Posterior vena cava (tissue), 2 donors: ENCODE data around the gene IL17RC. TPM values are rescaled to one million over a fixed set of nuclear protein-coding genes. Genes with fewer than 3 reads are reported as not detected.
"Not testable (repeated sequence)": the region's sequence is repeated elsewhere in the genome, so short reads cannot be mapped to it uniquely, and the experiment has no call there.

Experiments used
- DNase-seq: peaks from one replicate; pipeline ENCODE4 v3.0.0-alpha.2; 2020; ENCODE audit warnings: low spot score
- intact Hi-C, 2 donors: fragments of 100-400 bp; cut with DNase I; formaldehyde crosslinking; loops; one replicate each; pipeline versions ENCODE4 v1.14.1 to v1.14.2; 2022 to 2023
- total RNA-seq, 2 donors: library from RNA; stranded (reverse); fragmentation: NEBNext Ultra II Directional; extraction: Animal tissue kit (Norgen Biotek cat#: 25700); gene quantifications; one replicate each; pipeline ENCODE4 v1.2.1, GENCODE V29; 2021
- donor health status: DM: yes; HTN: yes; CAD: no.
- donor health status: DM: yes; HTN: yes; CAD: no.

The IL17RC gene
- total RNA-seq, 2 donors from 2014 or later = 31.9 to 41.1 TPM

DNA sequence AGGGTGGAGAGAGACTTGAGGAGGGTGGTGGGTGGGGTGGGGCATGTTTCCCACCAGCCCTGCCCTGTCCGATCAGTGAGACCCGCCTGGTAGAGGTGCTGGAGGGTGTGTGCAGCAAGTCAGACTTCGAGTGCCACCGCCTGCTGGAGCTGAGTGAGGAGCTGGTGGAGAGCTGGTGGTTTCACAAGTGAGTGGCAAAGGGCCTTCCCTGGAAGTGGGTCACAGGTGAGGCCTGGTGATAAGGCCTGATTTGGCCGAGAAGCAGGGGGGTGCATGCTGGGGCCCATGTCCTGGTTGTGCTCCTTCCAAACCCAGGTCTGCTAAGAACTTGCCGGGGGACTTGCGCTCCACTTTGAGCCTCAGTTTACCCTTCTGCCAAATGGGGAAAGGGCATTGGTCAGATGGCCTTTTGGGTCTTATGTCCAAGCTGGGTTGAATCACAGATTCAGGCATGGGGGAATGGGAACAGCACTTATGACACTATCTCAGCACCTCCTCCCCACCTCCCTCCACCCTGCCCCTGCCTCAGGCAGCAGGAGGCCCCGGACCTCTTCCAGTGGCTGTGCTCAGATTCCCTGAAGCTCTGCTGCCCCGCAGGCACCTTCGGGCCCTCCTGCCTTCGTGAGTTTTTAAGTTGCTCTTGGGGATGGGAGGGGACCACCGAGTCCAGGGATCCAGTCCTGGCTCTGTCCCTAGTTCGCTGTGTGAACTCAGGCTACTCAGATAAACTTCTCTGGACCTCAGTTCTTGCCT is 20.8 kb downstream of the IL17RC start:
- no peak for DNase-seq
- intact Hi-C loops = no loop called here

DNA sequence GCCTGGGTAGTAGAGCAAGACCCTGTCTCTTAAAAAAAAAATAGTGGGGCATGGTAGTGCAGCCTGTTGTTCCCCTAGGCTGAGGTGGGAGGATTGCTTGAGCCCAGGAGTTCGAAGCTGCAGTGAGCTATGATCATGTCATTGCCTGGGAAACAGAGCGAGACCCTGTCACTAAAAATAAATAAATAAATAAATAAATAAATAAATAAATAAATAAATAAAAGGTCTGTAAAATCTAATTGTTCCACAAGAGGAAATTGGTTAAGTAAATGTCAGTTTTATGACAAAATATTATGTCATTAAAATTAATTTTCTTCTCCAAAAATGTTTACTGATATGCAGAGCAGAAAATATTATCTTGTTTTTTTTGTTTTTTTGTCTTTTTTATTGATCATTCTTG is 22.1 kb downstream of the IL17RC start:
- intact Hi-C loops = no loop called here
- no peak for DNase-seq

DNA sequence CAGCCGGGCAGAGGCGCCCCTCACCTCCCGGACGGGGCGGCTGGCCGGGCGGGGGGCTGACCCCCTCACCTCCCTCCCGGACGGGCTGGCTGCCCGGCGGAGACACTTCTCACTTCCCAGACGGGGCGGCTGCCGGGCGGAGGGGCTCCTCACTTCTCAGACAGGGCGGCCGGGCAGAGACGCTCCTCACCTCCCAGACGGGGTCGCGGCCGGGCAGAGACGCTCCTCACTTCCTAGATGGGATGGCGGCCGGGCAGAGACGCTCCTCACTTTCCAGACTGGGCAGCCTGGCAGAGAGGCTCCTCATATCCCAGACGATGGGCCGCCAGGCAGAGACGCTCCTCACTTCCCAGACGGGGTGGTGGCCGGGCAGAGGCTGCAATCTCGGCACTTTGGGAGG is 23.0 kb downstream of the IL17RC start:
- DNase-seq, intact Hi-C loops: not testable (repeated sequence)

DNA sequence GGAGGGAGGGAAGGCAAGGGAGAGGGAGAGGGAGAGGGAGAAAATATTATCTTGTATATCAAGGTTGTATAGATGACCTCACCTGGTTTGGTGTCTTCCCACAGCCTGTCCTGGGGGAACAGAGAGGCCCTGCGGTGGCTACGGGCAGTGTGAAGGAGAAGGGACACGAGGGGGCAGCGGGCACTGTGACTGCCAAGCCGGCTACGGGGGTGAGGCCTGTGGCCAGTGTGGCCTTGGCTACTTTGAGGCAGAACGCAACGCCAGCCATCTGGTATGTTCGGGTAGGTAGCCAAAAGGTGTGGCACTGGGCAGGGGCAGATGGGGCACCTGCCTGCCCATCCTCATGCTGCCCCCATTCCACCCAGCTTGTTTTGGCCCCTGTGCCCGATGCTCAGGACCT is 23.8 kb downstream of the IL17RC start:
- intact Hi-C loops = no loop called here
- DNase-seq = no peak

DNA sequence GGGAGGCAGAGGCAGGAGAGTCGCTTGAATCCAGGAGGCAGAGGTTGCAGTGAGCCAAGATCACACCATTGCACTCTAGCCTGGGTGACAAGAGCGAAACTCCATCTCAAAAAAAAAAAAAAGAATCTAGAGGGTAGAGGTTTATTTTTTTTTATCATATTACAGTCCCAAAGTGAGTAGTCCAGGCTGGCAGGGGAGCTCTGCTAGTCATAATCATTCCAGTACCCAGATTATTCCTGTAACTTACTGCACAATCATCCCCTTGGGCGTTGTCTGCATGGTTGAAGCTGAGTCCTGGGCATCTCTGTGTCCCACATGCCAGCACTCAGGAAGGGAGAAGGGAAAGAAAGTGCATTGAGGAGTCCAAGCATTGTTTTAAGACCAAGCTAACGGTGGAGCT is 25.3 kb downstream of the IL17RC start:
- no peak for DNase-seq
- intact Hi-C loops = no loop called here

DNA sequence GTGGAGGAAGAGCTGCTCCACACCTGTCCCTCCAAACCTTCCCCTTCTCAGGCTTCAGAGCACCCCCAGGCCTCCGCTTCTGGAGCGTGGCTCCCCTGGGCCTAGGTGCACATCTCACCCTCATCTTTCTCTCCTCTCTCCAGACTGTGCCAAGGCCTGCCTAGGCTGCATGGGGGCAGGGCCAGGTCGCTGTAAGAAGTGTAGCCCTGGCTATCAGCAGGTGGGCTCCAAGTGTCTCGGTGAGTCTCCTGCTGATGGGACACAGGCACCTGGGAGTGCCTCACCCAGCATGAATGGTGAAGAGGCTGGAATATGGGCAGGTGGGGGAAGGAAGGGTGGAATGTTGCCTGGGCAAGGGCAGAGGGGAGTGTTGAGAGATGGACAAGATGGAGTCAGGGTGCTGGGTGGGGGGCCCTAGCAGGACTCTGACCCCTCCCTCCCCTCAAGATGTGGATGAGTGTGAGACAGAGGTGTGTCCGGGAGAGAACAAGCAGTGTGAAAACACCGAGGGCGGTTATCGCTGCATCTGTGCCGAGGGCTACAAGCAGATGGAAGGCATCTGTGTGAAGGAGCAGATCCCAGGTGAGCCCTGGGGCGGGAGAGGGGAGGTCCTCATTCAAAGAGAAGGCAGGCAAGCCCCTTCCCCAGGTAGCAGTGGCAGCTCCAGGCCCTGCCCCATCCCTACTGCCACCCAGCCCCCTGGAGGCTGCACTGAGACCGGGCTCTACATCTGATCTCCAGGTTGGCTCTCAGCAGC is 26.2 kb downstream of the IL17RC start:
- intact Hi-C loops = no loop called here
- DNase-seq = no peak

DNA sequence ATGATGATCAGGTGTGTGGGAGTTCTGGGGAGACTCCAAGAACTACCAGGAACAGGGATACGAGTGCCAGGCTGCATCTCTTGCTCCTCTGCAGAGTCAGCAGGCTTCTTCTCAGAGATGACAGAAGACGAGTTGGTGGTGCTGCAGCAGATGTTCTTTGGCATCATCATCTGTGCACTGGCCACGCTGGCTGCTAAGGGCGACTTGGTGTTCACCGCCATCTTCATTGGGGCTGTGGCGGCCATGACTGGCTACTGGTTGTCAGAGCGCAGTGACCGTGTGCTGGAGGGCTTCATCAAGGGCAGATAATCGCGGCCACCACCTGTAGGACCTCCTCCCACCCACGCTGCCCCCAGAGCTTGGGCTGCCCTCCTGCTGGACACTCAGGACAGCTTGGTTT is 27.4 kb downstream of the IL17RC start:
- intact Hi-C loops = no loop called here
- no peak for DNase-seq

DNA sequence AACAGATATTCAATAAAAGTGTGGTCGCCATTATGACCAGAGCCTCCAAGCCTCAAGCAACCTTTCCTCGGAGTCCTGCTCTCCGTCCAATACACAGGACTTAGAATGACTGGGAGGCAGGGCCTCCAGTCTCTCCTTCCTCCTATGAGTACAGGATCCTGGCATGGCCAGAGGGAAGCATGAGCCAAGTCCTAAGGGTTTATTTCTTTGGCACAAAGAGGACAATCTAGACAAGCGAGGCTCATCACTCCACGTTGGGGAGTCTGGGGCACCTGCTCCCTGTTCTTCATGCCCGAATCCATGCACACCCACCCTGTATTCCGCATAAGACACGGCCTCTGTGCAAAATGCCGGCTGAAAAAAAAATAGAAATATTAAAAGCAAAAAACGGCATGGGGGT is 28.5 kb downstream of the IL17RC start:
- intact Hi-C loops = no loop called here
- DNase-seq = peak; percentile 65

DNA sequence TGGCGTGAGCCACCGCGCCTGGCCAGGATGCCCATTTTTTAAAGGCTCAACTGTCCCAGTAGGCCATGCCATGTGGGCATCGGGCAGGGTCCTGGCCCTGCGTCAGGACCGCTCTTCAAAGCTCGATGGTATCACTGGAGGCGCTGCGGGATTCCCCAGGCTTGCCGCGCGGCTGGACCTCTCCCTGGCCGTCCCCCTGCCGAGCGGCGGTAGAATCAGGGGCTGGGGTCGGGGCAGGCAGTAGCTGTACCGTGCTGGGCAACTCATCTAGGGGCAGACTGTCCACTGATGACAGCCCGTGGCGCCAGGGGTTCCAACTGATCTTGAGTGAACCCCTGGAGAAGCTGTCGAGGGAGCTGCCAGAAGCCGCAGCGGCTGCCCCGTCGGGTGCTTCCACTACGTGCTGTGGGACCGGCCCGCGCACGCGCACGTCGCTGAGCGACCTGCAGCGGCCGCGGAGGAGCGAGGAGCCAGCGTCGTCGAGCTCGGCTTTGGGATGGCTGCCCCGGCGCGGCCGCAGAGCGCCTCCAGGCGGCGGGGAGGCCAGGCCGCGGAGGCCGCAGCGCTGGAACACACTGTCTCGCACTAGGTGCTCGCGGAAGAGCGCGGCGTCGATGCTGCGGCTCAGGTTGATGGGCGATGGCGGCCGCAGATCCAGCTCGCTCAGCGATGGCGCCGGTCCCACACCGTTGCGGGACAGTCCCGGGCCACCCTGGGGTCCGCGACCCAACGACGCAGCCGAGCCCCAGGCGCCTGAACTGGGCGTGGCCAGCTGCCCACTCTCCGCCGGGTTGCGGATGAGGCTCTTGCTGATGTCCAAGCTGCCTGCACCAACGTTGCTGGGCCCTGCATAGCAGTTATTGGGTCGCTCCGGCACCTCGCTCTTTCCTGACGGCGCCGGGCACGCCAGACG is 29.5 kb downstream of the IL17RC start:
- DNase-seq = peak; percentile 96
- intact Hi-C loops = no loop called here

DNA sequence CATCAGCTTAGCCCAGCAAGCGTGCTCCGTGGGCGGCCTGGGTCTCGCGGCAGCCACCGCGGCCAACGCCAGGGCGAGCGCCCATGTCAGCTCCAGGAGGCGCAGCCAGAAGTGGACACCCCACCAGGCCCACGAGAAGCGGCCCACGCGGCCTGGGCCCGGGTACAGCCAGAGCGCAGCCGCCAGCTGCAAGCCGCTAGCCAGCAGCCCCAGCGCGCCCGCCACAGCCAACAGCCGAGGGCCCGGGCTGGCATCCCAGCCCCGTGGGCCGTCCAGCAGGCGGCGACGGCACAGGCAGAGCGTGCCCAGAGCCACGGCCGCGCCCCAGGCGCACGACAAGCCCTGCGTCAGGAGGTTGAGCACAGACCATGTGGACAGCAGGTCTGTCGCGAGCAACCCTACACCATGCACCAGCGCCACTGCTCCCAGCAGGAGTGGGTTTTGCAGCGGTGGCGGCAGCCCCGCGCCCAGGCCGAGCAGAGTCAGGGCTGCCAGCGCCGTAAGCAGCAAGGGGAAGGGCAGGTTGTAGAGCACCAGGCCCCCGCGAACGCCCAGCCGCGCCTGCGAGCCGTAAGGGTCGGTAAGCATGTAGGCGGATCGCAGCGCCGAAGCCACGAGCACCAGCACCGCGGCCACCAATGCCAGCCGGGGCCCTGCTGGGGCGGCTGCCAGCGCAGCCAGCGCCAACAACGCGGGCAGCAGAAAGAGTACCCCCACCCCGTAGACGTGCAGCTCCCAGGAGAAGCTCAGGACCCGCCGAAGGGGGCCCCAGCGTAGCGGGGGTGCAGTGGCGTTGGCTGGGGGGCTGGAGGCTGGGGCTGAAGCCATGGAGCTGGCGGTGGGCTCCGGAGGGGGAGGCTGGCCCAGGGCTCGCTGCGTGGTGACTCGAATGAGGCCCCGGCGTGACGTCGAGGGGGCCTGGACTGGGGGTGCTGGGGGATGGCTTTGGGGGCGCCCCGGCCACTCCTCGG is 30.4 kb downstream of the IL17RC start:
- DNase-seq = peak; percentile 88
- intact Hi-C loops = no loop called here

DNA sequence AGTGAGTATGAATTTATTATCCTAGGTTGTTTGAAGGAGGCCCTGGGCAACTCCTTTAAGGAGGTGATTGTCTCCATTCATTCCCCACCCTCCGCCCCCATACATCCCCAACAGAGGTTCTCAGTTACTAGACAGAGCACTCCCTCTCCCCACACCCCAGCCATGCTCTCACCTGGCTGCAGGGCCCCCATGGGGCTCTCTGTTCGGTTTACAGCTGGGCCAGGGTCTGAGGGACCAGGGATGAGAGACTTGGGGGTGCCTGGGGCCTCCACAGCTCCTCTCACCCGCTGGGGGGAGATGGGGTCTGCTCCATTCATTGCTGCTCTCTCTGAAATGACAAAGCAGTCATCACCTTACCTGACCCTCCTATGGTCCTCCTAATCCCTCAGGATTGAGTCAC is 31.7 kb downstream of the IL17RC start:
- DNase-seq = no peak
- intact Hi-C loops = no loop called here

DNA sequence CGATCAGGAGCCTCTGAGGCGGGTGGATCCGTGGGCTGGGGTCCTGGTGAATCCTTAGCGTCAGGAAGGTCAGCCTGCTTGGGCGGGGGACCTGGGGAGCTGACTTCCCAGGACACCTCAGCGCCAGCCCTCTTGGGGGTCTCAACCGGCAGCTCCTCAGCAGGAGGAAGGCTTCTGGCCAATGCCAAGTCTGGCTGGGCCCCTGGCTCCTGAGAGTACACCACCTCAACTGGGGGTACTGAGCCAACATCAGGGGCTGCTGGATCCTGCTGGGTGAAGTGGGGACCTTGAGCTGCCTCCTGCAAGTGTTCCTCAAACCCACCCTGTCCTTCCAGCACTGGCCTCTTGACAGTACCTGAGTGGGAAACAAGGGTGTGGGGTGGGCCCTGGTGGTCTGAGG is 32.2 kb downstream of the IL17RC start:
- no peak for DNase-seq
- intact Hi-C loops = no loop called here

DNA sequence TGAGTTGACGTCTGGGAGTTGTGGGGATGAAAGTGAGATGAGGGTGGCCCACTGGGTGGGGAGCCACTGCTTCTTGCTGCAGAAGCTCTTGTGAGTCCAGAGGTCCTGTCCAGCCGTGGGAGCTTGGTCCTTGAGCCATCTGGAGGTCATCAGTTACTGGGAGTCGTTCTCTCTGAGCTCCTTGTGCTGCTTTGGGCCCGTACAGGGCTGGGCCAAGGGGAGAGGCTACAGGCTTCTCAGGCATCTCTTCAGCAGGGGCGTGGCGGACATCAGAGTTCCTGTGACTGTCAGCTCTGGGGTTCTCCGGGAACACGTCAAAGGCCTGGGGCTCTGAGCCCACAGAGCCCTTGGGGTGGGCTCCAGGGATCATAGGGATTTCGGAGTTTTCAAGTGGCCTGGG is 32.7 kb downstream of the IL17RC start:
- no peak for DNase-seq
- intact Hi-C loops = no loop called here

DNA sequence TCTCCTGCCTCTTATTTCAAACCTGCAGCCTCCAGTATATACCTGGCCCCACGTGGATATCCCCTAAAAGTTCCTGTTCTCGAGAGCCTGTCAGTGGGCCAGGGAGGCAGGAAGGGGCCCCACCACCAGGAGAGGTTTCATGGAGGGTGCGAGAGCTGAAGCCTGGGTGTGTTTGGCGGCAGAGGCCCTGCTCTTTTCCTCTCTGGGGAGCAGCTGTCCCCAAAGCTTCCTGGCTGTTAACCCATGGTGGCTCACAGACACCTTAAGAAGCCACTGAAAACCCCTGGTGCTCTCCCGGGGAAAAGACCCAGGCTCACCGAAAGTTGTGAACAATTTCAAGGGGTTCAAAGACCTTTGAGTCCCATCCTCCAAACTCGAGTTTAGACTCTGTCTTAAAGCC is 34.2 kb downstream of the IL17RC start:
- no peak for DNase-seq
- intact Hi-C loops = no loop called here

DNA sequence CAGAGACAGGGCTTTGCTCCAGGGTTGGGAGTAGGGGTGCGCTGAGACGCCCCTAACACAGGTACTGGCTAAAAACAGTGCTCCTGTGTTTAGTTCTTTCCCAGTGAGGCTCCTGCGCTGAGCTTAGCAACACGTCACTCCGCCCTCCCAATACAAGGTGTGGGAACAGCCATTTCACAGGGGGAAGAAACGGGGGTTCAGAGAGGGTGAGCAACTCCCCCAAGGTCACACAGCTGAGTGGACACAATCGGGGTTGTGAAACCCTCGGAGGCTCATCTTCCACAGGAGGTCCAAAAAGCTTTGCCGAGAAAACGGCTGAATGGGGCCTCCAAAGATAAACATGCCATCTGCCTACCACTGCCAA is 34.7 kb downstream of the IL17RC start:
- no peak for DNase-seq
- intact Hi-C loops = no loop called here

DNA sequence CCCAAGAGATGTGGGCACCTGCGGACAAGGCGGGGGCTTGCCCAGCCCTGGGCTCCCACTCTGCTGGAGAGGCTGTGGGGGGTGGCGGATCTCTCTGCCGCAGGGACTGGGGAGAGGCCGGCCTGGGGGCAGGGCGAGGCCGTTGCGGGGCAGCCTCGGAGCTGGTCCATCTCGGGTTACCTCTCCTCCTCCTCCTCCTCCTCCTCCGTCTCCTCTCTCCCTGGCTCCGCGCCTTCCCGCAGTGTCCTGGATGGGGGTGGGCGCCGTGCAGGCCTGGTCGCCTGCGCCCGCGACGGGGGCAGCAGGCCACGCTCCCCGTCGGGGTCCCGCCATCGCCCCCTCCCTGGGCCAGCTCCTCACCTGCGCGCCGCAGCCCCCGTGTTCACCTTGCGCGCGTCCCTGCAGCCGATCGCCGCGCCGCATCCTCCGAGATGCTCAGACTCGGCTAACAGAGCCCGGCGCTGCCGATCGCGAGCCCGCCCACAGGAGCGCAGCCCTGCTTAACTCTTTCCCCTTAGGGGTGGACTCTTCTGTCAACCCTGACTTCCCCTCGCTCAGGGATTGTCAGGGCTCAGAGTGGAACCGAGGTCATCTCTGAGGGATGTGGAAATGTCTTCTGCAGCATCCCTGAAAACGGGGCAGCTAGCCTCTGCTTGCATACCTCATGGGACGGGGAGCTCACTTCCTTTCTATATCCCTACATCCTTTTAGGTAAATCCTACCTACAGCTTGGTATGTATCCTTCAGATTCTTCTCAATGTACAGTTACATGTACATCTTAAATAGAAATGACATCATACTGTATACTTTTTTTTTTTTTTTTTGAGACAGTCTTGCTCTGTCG is 35.3 kb downstream of the IL17RC start, which contains the start of gene PRRT3:
TSS of gene PRRT3 (minus strand) at position 447 of the 844 bp plus-strand sequence. CDS start 2,293 bp downstream, outside the sequence.
- intact Hi-C loops = no loop called here
- DNase-seq = no peak

DNA sequence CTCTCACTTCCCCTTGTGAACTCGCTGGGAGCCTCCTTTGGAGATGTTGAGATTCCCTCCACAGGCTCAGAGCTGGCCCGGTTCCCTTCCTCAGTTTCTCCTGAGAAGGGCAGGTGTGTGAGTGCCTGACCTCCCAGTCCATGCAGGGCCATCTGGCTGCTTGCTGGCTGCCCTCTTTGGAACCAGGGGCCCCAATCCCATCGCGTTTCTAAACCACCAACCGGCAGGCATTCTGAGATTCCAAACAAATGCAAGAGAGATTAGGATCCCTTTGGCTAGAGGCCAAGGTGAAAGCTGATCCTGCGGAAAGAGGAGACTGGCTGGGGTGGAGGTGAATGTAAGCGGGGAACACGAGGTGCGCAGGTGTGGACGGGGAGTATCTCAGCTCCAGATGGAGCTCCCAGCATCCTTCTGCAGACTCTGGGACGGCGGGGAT is 38.2 kb downstream of the IL17RC start:
- no peak for DNase-seq
- intact Hi-C loops = no loop called here
